Glutamatergic neuron (in vitro differentiated cells): ENCODE results near the gene RPL10. TPM values are rescaled to one million over a fixed set of nuclear protein-coding genes. Genes with fewer than 3 reads are reported as not detected.
A peak's percentile ranks its signal among the peaks of the same experiment; 100 is the strongest.

Experiments
- DNase-seq: peaks from one replicate; pipeline ENCODE4 v3.0.0; 2022
- H3K27ac Mint-ChIP-seq: one replicate; pipeline ENCODE4 v1.8.0; 2020; ENCODE audit warnings: mild to moderate bottlenecking, mixed read lengths, inconsistent platforms; ENCODE audit not compliant: unreplicated experiment
- H3K27me3 Mint-ChIP-seq: one replicate; pipeline ENCODE4 v1.8.0; 2020; ENCODE audit warnings: mild to moderate bottlenecking, moderate library complexity, mixed read lengths, inconsistent platforms; ENCODE audit not compliant: unreplicated experiment
- H3K36me3 Mint-ChIP-seq: one replicate; pipeline ENCODE4 v1.8.0; 2020; ENCODE audit warnings: mild to moderate bottlenecking, mixed read lengths, inconsistent platforms; ENCODE audit not compliant: unreplicated experiment
- H3K4me1 Mint-ChIP-seq: one replicate; pipeline ENCODE4 v1.8.0; 2020; ENCODE audit warnings: mild to moderate bottlenecking, low read depth, mixed read lengths, inconsistent platforms; ENCODE audit not compliant: unreplicated experiment
- H3K4me3 Mint-ChIP-seq: one replicate; pipeline ENCODE4 v1.8.0; 2020; ENCODE audit warnings: mild to moderate bottlenecking, mixed read lengths, inconsistent platforms; ENCODE audit not compliant: unreplicated experiment
- H3K9me3 Mint-ChIP-seq: one replicate; pipeline ENCODE4 v1.8.0; 2020; ENCODE audit warnings: mild to moderate bottlenecking, moderate library complexity, mixed read lengths, inconsistent platforms; ENCODE audit not compliant: unreplicated experiment
- CTCF ChIP-seq: fragments of 200-600 bp; sonication (generic); IDR thresholded peaks from one replicate; pipeline ENCODE4 v1.5.0; 2021; ENCODE audit not compliant: partially characterized antibody, unreplicated experiment
- total RNA-seq: library from RNA; stranded (reverse); fragmentation: NEBNext Ultra II Directional; extraction: Animal tissue kit (Norgen Biotek cat#: 25700); gene quantifications from one replicate; pipeline ENCODE4 v1.2.1, GENCODE V29; 2021; ENCODE audit not compliant: unreplicated experiment

RPL10 gene
- total RNA-seq, 1 donor from 2014 or later = 1,779 TPM

GRCh38 chrX:154372612-154373022, 25.6 kb upstream of the RPL10 start:
- peak overlapping the region; percentile 25 for H3K4me3 Mint-ChIP-seq
- H3K27ac Mint-ChIP-seq = no peak overlapping the region

GRCh38 chrX:154373340-154374306, 24.6 kb upstream of the RPL10 start:
- H3K27ac Mint-ChIP-seq = no peak overlapping the region

More at GRCh38 chrX:154372612-154373022, 25.6 kb upstream of the RPL10 start:
- no peak for DNase-seq
- Mint-ChIP-seq H3K4me1 (peaks cover 1% of the 10 kb centered on the region), H3K27me3 (peaks cover 3% of the 10 kb centered on the region), H3K36me3 (no peaks in the 10 kb centered on the region), H3K9me3 (peaks cover 2% of the 10 kb centered on the region)
- TF ChIP-seq CTCF = no peak

GRCh38 chrX:154374313-154375155, 23.6 kb upstream of the RPL10 start, which contains the start of gene FLNA:
Gene FLNA (minus strand): TSS chrX:154374634. CDS start chrX:154371245, 3,389 bp downstream.
- no peak for TF ChIP-seq CTCF
- H3K27me3 Mint-ChIP-seq = peaks cover 3% of the 10 kb centered on the region
- no peaks in the 10 kb centered on the region for H3K36me3 Mint-ChIP-seq
- DNase-seq = peak; percentile 49
- peaks cover 1% of the 10 kb centered on the region for H3K4me1 Mint-ChIP-seq
- H3K4me3 Mint-ChIP-seq = peak within 1 kb of the TSS; percentile 34
- no peak within 1 kb of the TSS for H3K27ac Mint-ChIP-seq
- peaks cover 2% of the 10 kb centered on the region for H3K9me3 Mint-ChIP-seq

More at GRCh38 chrX:154373340-154374306, 24.6 kb upstream of the RPL10 start:
- peaks cover 3% of the 10 kb centered on the region for H3K27me3 Mint-ChIP-seq
- peak overlapping the region; percentile 34 for H3K4me3 Mint-ChIP-seq
- peak; percentile 41 for TF ChIP-seq CTCF
- H3K4me1 Mint-ChIP-seq = peaks cover 1% of the 10 kb centered on the region
- DNase-seq = peak; percentile 68
- H3K9me3 Mint-ChIP-seq = peaks cover 2% of the 10 kb centered on the region
- H3K36me3 Mint-ChIP-seq = no peaks in the 10 kb centered on the region

- Mint-ChIP-seq H3K9me3 (peaks cover under 1% of the 10 kb centered on the region), H3K27me3 (peaks cover 3% of the 10 kb centered on the region), H3K4me3 (no peak overlapping the region), H3K36me3 (no peaks in the 10 kb centered on the region), H3K27ac (no peak overlapping the region), H3K4me1 (peaks cover 1% of the 10 kb centered on the region)
- no peak for DNase-seq
- no peak for TF ChIP-seq CTCF
Measured at GRCh38 chrX:154375156-154375504, 23.0 kb upstream of the RPL10 start.
